IgD-negative memory B cell (primary cell): Measurements from ENCODE around the gene IFITM10. TPM values are rescaled to one million over a fixed set of nuclear protein-coding genes. Genes with fewer than 3 reads are reported as not detected.

Experiments used
- H3K27ac Mint-ChIP-seq, 3 donors: one replicate each; pipeline ENCODE4 v1.8.0; 2020 to 2022; ENCODE audit warnings: mild to moderate bottlenecking in 3 of 3, mixed read lengths in 3 of 3, moderate library complexity in 1 of 3
- H3K27me3 Mint-ChIP-seq: one replicate; pipeline ENCODE4 v1.8.0; 2021; ENCODE audit warnings: mixed read lengths
- H3K36me3 Mint-ChIP-seq: one replicate; pipeline ENCODE4 v1.8.0; 2020; ENCODE audit warnings: mild to moderate bottlenecking, mixed read lengths
- H3K4me1 Mint-ChIP-seq, 3 donors: one replicate each; pipeline ENCODE4 v1.8.0; 2020 to 2022; ENCODE audit warnings: mixed read lengths in 3 of 3, mild to moderate bottlenecking in 1 of 3
- H3K4me3 Mint-ChIP-seq, 4 donors: one replicate each; pipeline ENCODE4 v1.8.0; 2020 to 2022; ENCODE audit warnings: mild to moderate bottlenecking in 4 of 4, mixed read lengths in 4 of 4, moderate library complexity in 3 of 4
- H3K9me3 Mint-ChIP-seq, 3 donors: one replicate each; pipeline ENCODE4 v1.8.0; 2020 to 2021; ENCODE audit warnings: mixed read lengths in 3 of 3, mild to moderate bottlenecking in 1 of 3
- polyA plus RNA-seq: library from polyadenylated mRNA; unstranded; fragments of 300-500 nt; fragmentation: Illumina TruSeq; gene quantifications from one replicate; pipeline ENCODE4 v1.2.3, GENCODE V29; 2021

IFITM10 gene
- polyA plus RNA-seq, 1 donor from 2014 or later = 0.06 TPM

DNA sequence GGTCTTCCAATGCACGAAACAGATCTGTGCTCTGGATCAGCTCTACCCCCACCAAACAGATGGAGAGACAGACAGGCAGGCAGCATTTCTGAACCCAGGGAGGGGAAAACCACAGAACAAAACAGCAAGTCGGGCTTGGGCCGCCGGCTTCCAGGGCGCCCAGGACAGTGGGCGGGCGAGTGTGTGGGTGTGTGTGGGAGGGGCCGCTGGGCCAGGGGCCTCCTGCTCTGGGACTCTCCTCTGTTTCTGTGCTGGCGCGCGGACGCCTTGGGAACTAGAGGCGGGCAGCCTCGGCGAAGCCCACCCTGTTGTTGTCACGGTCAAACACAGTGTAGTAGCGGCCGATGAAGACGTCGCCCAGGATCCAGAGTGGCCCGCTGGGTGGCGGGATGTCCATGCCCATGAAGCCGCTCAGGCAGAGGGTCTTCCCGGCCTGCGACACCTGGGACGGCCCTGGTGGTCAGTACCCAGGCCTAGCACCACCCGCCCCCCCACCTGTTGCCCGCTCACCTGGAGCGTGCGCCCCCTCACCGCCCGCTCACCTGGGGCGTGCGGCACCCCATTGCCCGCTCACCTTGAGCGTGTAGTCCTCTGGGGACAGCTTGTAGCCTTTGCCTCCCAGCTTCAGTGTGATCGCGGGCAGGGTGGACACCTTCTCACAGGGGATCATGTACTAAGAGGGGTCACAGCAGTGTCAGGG lies 3.0 kb upstream of the IFITM10 start:
- H3K27me3 Mint-ChIP-seq = peaks cover 15% of the 10 kb centered on the region
- H3K9me3 Mint-ChIP-seq = no peaks in the 10 kb centered on the region
- peaks cover 3% of the 10 kb centered on the region for H3K36me3 Mint-ChIP-seq
- H3K27ac Mint-ChIP-seq = no peak overlapping the region
- H3K4me3 Mint-ChIP-seq = no peak overlapping the region
- H3K4me1 Mint-ChIP-seq = peaks cover 0 to 10% (median 0%) of the 10 kb centered on the region in 3 donors

- Mint-ChIP-seq H3K36me3 (peaks cover 3% of the 10 kb centered on the region), H3K4me3 (no peak overlapping the region), H3K4me1 (peaks cover 0 to 10% (median 0%) of the 10 kb centered on the region in 3 donors), H3K27me3 (peaks cover 15% of the 10 kb centered on the region), H3K27ac (no peak overlapping the region), H3K9me3 (no peaks in the 10 kb centered on the region)
These were observed 2.5 kb upstream of the IFITM10 start for GRCh38 chr11:1752907-1753228.

GRCh38 chr11:1751999-1752906 lies 1.9 kb upstream of the IFITM10 start:
- H3K27me3 Mint-ChIP-seq = peaks cover 15% of the 10 kb centered on the region
- peak overlapping the region in 1 of 3 donors; percentile 48 for H3K27ac Mint-ChIP-seq
- no peaks in the 10 kb centered on the region for H3K9me3 Mint-ChIP-seq
- H3K36me3 Mint-ChIP-seq = peaks cover 3% of the 10 kb centered on the region
- H3K4me3 Mint-ChIP-seq = no peak overlapping the region
- H3K4me1 Mint-ChIP-seq = peaks cover 0 to 10% (median 0%) of the 10 kb centered on the region in 3 donors

GRCh38 chr11:1751531-1751921 lies 1.1 kb upstream of the IFITM10 start:
- no peaks in the 10 kb centered on the region for H3K9me3 Mint-ChIP-seq
- peaks cover 15% of the 10 kb centered on the region for H3K27me3 Mint-ChIP-seq
- H3K27ac Mint-ChIP-seq = peak overlapping the region in 1 of 3 donors; percentile 48
- H3K4me3 Mint-ChIP-seq = no peak overlapping the region
- H3K4me1 Mint-ChIP-seq = peaks cover 0 to 10% (median 0%) of the 10 kb centered on the region in 3 donors
- peaks cover 3% of the 10 kb centered on the region for H3K36me3 Mint-ChIP-seq

DNA sequence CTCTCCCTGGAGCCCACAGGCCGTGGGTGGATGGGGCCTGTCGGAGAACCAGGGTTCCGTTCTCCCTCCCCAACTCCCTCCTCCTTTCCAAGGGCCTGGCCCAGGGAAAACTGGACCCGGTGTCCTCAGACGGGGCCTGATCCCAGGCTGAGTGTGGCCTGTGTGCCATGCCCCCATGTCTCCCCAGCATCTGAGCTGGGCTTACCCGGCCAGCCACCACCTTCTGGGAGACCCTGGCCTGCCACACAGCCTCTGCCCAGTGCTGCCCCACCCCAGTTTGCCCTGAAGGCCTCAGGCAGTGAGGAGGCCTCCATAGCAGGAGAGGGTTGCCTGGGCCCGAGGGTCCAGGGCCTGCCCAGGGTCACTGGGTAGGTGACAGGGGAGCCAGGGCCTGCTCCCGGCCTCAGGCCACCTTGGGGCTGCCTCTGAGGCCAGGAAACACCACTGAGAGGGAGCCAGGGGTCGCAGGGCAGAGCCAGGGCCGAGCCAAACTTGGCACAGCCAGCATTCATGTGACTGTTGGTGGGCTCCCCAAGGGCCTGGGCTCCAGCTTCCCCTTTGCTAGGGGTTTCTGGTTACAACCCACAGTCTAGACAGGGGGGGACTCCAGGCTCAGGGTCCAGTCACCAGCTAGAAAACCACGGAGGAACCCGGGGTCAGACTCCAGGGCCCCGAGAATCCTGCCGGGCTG lies 590 bp upstream of the IFITM10 start:
- peak overlapping the region in 1 of 3 donors; percentile 53 for H3K27ac Mint-ChIP-seq
- H3K4me1 Mint-ChIP-seq = peaks cover 0 to 10% (median 0%) of the 10 kb centered on the region in 3 donors
- H3K4me3 Mint-ChIP-seq = no peak overlapping the region
- H3K27me3 Mint-ChIP-seq = peaks cover 15% of the 10 kb centered on the region
- peaks cover 3% of the 10 kb centered on the region for H3K36me3 Mint-ChIP-seq
- peaks cover 0 to 2% (median 0%) of the 10 kb centered on the region in 3 donors for H3K9me3 Mint-ChIP-seq

DNA sequence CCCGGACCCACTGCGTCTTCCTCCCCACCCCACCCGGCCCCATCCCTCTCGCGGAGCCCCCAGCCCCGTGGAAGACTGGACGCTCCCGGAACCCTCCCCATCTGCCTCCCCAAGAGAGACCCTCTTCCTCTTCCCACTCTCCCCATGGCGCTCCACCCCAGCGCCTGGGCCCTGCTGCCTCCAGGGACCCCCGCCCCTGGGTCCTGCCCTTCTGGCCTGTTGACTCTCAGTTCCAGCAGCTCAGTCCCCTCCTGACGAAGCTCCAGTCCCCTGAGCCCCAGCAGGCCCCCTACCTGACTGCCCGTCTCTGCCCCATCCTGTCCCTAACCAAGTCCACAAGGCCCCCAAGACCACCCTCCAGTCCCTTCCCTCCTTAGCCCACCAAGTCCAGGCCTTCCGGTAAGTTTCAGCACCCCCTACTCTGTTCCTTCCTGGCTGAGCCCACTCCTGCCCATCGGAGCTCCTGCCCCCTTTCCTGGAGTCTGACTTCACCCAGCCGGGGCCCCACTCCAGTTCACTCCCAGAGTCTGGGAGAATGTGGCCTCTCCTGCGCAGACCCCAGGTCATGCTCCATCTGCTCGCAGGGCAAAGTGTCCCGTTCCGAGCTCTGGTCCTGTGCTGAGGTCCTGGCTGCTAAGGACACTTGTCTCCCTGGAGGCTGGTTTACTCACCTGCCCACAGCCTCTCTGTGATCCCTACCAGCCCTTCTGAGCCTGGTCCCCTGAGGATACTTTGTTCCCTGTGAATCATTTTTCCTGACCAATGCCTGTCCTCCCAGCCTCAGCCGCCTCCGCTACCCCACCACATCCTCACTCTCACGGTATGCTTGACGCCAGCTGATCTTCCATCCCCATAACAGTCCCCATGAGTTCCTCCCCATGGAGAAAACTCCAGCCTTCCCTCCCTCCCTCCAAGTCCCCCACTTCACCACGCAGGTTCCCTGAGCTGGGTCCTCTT lies 722 bp downstream of the IFITM10 start:
- Mint-ChIP-seq H3K36me3 (peaks cover 2% of the 10 kb centered on the region), H3K4me3 (peak overlapping the region in 1 of 4 donors; percentile 65), H3K27me3 (peaks cover 15% of the 10 kb centered on the region), H3K27ac (peak overlapping the region in 1 of 3 donors; percentile 86), H3K9me3 (peaks cover 0 to 7% (median 3%) of the 10 kb centered on the region in 3 donors), H3K4me1 (peaks cover 0 to 7% (median 0%) of the 10 kb centered on the region in 3 donors)

DNA sequence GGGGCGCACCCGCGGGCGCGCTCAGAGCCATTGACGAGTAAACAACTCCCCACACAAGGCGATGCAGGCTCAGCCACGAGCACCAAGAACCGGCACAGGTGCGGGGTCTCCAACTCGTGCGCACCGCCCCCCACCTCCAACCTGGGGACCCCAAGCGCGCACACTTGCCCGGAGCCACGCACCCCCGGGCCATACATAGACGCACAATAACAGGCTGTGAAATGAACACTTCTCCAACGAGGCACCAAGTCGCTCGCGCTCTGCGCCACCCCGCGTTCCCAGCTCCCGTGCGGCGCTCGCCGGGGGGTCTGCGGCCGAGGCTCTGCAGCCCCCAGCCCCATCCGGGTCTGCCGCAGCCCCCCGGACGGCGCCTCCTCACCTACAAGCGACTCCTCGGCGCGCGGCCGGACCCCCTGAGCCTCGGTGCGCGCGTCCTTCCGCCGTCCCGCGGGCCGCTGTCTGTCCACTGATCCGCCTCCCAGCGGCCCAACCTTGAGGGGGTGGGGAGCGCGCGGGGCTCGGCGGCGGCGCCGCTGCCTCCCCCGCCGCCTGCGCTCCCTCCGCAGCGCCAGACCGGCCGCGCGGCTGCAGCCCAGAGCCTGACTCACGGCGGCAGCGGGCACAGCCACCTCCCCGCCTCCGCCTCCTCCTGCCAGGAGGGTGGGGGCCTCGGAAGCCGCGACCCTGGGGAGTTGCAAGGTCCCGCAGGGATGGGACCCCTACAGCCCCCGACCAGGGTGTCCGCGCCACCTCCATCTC lies 1.6 kb downstream of the IFITM10 start:
- Mint-ChIP-seq H3K4me3 (peak overlapping the region in 1 of 4 donors; percentile 41), H3K27me3 (peaks cover 15% of the 10 kb centered on the region), H3K27ac (no peak overlapping the region), H3K9me3 (peaks cover 0 to 7% (median 3%) of the 10 kb centered on the region in 3 donors), H3K4me1 (peaks cover 0 to 7% (median 0%) of the 10 kb centered on the region in 3 donors), H3K36me3 (peaks cover 2% of the 10 kb centered on the region)

GRCh38 chr11:1747753-1748635 lies 2.4 kb downstream of the IFITM10 start:
- peaks cover 2% of the 10 kb centered on the region for H3K36me3 Mint-ChIP-seq
- peaks cover 0 to 7% (median 3%) of the 10 kb centered on the region in 3 donors for H3K9me3 Mint-ChIP-seq
- H3K27ac Mint-ChIP-seq = no peak overlapping the region
- no peak overlapping the region for H3K4me3 Mint-ChIP-seq
- peaks cover 0 to 7% (median 0%) of the 10 kb centered on the region in 3 donors for H3K4me1 Mint-ChIP-seq
- peaks cover 15% of the 10 kb centered on the region for H3K27me3 Mint-ChIP-seq

- Mint-ChIP-seq H3K27me3 (peaks cover 15% of the 10 kb centered on the region), H3K4me3 (no peak overlapping the region), H3K36me3 (peaks cover 2% of the 10 kb centered on the region), H3K9me3 (peaks cover 0 to 7% (median 3%) of the 10 kb centered on the region in 3 donors), H3K4me1 (peaks cover 0 to 7% (median 0%) of the 10 kb centered on the region in 3 donors), H3K27ac (no peak overlapping the region)
These were observed 3.2 kb downstream of the IFITM10 start for GRCh38 chr11:1746956-1747752.

- H3K27me3 Mint-ChIP-seq = peaks cover 15% of the 10 kb centered on the region
- H3K27ac Mint-ChIP-seq = no peak overlapping the region
- peaks cover 2% of the 10 kb centered on the region for H3K36me3 Mint-ChIP-seq
- H3K9me3 Mint-ChIP-seq = peaks cover 0 to 7% (median 3%) of the 10 kb centered on the region in 3 donors
- H3K4me3 Mint-ChIP-seq = no peak overlapping the region
- peaks cover 0 to 7% (median 0%) of the 10 kb centered on the region in 3 donors for H3K4me1 Mint-ChIP-seq
These were observed 3.9 kb downstream of the IFITM10 start for GRCh38 chr11:1746511-1746931.

- Mint-ChIP-seq H3K27me3 (peaks cover 15% of the 10 kb centered on the region), H3K9me3 (peaks cover 0 to 7% (median 3%) of the 10 kb centered on the region in 3 donors), H3K4me1 (peaks cover 0 to 7% (median 0%) of the 10 kb centered on the region in 3 donors), H3K4me3 (peak overlapping the region in 1 of 4 donors; percentile 16), H3K27ac (no peak overlapping the region), H3K36me3 (peaks cover 2% of the 10 kb centered on the region)
These were observed 4.6 kb downstream of the IFITM10 start for GRCh38 chr11:1745701-1746320.
